Pons (tissue), 1 donor: ENCODE data around the gene TRUB2.
"Not testable (repeated sequence)": the region's sequence is repeated elsewhere in the genome, so short reads cannot be mapped to it uniquely, and the experiment has no call there.

Experiments
- DNase-seq: peaks from one replicate; pipeline ENCODE4 v3.0.0-alpha.2; 2016; ENCODE audit warnings: low spot score

Gene TRUB2

DNA sequence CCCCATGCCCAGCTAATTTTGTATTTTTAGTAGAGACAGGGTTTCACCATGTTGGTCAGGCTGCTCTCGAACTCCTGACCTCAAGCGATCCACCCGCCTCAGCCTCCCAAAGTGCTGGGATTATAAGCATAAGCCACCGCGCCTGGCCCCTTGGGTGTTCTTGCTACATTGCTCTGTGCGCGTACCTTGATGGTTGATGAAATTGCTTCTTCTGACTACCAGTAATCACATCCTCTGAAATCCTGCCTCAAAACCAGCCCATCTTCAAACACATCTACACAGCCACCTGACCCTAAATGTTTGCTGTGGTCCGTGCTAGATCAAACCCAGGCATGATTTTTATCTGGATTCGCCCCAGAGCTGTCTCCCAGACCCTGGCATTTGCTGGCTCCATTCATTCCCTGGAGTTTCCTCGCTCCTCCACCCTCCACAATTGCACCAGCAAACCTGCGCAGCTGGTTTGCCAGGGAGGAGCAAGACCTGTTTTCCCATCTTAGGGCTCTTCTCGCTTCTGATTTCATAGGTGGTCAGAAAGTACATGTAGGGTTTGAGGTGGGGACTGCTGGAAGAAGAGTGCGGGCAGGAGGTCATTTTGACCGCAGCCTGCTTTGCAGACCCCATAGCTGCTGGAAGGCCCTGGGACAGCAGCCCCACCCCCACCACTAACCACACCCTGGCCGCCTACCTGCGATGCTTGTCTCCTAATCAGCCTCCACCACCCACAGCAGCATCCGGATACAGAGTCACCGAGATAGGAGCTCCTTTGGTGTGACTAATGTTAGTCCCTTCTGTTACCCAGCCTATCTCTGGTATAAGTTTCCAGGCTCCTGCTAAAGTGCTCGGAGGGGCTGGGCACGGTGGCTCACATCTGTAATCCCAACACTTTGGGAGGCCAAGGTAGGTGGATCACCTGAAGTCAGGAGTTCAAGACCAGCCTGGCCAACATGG lies 23.4 kb downstream of the TRUB2 start:
- no peak for DNase-seq

DNA sequence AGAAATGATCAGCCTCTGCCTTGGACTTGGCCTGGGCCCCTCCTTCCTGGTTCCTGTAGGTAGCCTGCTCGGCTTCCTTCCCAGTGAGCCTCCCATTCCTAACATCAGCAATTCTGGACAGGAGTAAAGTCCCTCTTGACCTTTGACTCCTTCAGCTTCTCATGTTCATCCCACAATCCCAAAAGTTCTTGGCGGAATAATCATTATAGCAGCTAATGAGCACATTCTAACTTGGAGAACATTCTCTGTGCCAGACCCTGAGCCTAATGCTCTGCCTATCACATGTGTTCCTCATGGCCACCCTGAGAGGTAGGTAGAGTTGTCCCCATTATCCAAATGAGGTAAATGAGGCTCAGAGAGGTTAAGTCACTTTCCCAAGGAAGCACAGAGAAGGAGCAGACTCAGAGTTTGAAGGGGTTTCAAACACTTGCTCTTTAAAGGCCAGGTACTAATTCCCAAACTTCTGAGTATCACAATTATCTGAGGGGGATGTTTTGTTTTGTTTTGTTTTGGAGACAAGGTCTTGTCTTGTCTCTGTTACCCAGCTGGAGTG lies 24.9 kb downstream of the TRUB2 start:
- no peak for DNase-seq

DNA sequence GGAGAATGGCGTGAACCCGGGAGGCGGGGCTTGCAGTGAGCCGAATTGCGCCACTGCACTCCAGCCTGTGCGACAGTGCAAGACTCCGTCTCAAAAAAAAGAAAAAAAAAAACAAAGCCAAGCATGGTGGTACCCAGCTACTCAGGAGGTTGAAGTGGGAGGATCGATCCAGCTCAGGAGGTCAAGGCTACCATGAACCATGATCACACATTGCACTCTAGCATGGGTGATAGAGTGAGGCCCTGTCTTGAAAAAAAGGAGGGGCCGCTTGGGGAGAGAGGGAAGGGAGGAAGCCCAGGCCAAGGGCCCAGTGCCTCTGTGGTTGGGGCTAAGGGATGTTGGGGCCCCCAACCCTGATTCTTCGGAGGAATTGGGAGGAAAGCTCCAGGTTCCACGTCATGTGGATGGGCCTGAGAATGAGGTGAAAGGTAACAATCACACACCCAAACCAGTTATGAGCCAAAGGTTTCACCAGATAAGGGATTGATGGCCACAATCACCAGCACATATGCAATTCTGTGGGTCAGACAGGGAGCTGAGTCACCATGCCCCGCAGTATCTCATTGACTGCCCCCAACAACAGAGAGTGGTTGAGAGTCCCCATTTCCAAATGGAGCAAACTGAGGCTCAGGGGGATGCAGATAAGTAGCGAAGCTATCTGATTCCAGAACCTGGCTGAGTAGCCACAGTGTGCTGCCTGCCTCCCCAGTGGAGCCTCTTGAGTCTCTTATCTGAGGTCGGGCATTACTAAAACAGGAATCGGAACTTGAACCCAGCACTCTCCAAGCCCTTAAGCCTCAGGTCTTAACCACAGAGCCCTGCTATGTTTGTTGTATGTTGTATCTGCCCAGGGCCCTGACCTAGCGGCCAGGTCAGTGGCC lies 25.7 kb downstream of the TRUB2 start:
- no peak for DNase-seq

DNA sequence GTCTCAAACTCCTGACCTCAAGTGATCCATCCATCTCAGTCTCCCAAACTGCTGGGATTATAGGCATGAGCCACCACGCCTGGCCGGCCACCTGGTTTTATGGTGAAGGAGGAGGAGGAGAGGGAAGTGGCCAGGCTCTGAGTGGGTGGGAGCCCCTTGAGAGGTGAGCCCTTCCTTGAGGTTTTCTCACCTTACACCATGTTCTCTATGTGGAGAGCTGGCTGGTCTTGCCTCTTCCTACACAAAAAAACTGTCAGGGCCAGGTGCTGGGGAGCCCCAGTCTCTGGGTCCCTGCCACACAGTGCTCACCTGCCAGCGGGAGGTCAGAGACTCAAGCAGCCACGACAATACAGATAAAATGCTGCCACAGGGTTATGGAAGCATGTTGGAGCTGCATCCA lies 28.1 kb downstream of the TRUB2 start:
- no peak for DNase-seq

DNA sequence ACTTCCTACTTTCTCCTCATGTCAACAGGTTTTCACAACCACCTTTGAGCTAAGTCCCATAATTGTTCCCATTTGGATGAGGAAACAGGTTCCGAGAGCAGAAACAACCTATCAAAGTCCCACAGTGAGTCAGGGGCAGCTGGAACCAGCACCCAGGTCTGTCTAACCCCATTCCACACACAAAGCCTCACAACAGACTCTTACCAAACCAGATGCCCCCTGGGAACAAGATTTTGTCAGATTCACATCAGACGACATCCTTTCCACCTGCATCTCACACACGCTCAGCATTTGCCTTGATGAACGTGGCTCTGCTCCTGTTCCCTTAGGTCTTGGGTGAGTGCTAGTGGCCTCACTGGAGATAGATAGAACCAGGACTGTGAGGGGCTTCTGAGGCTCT lies 29.2 kb downstream of the TRUB2 start:
- DNase-seq, result no peak

DNA sequence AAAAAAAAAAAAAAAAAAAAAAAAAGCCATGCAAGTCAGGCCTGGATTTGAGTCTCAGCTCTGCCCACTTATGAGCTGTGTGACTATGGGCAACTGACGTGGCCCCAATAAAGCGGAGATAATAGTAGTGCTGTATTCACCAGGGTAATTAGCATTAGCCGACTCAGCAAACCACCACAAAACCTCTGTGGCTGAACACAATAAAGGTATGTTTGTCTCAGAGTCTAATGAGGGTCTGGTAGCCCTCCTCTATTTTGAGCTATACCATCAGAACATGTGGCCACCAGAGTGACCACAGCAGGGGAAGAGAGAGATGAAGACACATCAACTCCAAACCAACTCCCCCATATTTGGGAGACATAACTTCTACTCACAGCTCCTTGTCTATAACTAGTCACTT lies 30.2 kb downstream of the TRUB2 start:
- DNase-seq, result no peak

DNA sequence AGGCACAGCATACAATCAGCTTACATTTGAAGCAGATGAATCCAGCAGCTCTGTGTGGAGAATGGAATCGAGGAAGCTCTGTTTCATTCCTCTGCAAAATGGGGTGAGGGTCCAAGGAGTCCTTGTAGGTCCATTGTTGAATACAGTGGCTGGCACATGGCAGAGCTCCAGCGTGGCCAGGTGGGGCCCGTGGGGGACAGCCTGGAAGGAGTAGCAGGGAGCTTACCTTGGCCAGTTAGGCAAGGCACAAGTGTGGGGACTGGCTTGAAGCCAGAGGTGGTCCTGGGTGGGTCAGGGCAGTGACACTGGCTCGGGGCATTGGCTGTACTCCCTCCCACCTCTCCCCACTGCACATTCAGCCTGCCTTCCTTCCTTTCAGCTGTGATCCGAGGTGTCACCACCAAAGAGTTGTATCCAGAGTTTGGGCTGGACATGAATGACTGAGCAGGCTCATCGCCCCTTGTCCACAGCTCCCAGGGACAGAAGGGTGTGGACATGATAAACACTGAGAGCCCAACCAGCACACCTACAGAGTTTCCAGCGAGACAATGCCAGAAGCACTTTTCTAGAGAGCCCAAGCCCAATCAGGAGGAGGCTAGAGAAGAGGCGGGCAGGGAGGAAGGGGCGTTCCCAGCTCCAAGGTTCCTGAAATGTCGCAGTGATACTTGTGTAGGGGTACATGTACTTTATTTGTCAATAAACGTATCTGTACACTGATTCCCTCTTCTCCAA lies 33.8 kb downstream of the TRUB2 start:
- no peak for DNase-seq

DNA sequence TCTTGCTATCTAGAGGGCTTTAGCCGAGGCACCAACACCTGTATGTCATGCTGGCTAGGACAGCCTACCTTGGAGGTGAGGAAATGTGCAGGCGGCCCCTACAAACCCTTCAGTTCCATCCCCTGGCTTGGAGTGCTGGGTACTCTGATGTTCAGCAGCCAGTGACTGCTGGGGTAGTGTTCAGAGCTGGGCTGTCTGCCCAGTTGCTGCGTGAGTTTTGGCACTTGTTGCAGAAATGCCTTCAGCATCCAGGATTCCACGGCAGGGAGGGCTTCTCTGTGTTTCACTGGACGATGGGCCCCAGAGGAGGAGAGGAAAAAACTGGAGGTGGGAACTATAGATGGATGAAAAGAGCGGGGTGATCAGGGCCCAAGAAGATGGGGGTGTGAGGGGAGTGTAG lies 35.8 kb downstream of the TRUB2 start:
- peak; percentile 85 for DNase-seq

DNA sequence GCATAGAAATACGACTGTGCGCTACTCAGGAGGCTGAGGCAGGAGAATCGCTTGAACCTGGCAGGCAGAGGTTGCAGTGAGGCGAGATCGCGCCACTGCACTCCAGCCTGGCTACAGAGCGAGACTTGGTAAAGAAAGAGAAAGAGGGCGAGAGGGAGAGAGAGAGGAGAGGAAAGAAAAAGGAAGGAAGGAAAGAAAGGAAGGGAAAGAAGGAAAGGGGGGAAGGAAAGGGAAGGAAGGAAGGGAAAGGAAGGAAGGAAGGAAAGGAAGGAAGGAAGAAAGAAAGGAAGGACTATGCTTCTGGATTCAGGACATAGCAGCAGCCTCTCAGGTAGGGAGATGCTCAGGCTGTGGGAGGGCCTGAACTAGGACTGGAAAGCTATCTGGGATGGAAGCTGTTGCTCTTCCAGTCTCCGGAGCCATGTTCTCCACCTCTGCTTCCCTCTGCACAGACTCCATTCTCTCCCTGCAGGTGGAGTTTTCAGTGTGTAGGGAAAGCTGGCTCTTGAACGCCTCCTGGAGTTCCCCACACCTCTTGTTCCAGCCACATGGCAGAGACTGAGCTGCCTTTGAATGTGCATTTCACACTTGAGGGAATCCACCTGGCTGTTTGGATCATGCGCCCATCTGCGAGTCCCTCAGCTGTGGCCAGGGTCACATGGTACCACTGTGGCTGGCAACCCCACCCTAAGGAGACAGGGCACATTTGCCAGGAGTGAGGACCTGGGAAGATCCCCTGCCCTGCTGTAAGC lies 37.0 kb downstream of the TRUB2 start:
- DNase-seq, result no peak

DNA sequence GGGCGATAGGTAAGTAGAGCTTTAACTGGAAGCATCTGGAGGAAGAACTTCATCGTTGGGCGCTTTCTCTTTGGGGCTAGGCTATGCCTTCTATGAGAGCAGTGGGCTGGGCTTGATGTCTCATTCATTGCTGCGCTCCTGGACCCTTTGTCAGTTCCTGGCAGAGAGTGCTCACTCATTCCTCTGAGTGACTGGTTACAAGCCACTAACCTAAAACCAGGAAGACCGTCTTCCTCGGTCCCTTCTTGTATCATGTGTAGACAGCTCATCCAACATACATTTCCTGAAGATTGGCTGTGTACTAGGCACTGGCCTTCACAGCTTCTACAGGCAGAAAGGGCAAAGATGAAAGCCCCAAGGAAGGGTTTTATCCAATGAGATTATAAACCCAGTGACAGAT lies 39.7 kb downstream of the TRUB2 start:
- DNase-seq, result no peak

DNA sequence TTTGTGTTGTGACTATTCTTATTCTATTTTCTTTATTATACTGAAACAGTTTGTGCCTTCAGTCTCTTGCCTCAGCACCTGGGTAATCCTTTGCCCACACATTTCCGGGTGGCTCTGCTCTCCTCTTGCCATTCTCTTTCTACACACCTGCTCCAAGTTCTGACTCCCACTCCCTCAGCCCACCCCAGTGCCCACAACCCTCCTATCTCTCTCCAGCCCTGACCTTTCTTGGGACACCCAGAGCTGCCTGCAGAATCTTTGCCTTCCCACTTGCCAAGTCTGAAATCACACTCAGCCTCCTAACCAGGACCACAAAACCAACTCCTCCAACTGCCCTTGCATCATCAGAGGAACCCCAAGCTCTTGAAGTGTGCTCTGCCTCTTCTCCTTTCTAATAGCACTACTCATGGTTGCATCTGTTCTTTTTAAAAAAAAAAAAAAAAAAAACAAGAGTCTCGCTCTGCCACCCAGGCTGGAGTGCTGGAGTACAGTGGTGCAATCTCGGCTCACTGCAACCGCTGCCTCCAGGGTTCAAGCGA lies 42.1 kb downstream of the TRUB2 start:
- DNase-seq, result no peak

DNA sequence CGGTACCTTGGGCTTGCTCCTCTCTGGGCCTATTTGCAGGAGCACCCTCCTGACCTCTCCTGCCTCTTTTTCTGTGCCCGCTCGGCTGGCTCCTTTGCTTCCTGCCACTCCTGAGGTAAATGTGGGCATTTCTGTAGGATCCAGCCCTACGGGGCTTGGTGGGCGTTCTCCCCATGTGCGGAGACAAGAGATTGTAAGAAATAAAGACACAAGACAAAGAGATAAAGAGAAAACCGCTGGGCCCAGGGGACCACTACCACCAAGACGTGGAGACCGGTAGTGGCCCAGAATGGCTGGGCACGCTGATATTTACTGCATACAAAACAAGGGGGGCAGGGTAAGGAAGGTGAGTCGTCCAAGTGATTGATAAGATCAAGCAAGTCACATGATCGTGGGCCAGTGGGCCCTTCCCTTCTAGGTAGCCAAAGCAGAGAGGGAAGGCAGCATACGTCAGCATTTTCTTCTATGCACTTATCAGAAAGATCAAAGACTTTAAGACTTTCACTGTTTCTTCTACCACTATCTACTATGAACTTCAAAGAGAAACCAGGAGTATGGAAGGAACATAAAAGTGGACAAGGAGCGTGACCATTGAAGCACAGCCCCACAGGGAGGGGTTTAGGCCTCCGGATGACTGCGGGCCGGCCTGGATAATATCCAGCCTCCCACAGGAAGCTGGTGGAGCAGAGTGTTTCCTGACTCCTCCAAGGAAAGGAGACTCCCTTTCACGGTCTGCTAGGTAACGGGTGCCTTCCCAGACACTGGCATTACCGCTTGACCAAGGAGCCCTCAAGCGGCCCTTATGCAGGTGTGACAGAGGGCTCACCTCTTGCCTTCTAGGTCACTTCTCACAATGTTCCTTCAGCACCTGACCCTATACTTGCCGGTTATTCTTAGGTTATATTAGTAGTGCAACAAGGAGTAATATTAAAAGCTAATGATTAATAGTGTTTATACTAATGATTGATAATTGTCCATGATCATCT lies 42.9 kb downstream of the TRUB2 start:
- DNase-seq, result not testable (repeated sequence)

DNA sequence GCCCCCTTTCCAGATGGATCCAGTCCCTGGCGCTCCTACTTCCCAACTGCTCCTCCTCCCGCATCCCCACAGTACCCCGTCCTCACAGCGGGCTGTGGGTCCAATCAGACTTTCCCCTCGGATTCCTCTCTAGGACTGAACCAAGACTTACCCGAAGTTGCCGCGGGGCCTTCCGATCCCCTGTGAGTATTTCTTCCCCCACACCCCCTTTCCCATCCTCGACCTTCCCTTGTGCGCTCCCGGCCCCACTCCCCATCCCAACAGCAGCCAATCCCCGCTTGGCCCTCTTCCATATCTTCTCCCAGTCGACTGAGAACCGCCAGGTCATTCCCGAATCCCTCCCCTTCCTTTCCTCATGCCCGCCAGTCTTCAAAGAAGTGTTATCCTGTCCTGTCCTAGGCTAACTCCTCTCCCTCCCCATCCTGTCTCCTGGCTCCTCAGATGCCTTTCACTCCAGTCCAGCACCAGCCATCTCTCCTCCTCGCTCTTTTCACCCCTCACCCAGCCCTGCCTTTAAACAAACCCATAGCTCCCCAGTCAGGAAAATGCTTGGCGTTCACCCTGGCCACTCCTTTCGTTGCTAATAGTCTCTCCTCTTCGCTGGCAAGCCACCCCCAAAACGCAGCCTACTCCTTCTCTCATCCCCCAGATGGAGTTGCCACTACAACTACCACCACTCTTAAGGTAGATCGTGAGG lies 45.5 kb downstream of the TRUB2 start:
- DNase-seq, result no peak

DNA sequence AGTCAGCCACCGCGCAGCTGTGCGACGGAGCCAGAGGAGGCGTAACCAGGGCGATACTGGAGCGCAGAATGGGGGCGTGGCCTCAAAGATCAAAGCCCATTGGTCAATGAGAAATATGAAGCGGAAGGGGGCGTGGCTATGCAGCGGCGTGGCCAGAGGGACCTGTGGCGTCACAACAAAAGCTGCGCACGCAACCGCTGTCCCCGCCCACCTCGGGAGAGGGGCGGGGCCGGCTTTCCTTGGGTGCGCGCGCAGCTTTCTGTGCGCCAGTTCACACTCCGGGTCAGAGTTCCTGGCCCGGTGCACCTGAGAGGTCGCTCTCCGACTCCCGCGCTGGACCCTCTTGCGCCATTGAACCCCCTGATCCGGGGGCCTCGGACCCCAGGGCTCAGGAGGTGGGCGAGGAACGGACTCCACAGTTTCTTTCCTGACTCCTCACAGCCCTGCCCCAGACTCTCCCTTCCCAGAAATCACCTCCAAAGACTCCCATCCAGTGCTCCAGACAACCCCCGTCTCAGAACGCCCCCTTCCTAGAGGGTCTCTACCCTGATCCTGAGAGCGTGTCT lies 46.2 kb downstream of the TRUB2 start, which contains the start of gene SWI5:
Gene SWI5, plus strand, starts transcription at position 269 of the 566 bp plus-strand sequence.
- DNase-seq, result peak; percentile 98

DNA sequence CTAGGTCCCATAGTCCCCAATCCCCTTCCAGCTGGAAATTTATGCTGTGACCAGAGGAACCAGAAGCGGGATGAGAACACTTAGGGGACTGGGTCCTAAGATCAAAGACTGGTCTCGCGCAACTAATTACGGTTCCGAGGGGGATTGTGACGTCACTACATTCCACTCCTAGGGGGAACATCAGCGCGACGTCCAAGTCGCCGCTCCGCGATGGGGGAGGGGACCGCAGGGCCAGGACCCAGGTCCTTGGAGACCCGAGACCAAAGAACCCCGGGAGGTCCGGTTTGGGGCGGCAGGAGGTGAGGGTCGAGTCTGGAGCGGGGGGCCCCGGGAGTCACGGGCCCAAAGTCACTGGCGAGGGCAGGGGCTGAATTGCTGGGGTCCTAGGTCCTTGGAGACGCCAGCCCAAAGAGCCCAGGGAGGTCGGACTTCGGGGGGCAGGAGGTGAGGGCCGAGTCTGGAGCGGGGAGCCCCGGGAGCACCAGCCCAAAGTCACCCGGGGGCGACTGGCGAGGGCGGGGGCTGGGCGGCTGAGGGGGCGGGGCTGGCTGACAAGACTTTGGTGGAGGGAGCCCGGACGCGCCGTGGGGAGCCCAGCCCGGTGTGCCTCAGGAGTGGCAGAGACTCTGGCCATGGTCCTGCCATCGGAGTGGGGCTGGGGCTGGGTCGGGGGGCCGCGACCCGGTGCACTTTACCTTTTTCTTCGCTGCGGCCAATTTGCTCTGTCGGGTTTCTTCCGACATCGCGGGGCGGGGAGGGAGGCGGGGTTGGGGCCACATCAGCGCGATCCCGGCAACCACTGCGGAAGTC lies 46.8 kb downstream of the TRUB2 start, which contains the start of gene GOLGA2:
Gene GOLGA2, minus strand, starts transcription at position 810 of the 810 bp plus-strand sequence. Its CDS starts 31 bp downstream, at position 779.
- no peak for DNase-seq

DNA sequence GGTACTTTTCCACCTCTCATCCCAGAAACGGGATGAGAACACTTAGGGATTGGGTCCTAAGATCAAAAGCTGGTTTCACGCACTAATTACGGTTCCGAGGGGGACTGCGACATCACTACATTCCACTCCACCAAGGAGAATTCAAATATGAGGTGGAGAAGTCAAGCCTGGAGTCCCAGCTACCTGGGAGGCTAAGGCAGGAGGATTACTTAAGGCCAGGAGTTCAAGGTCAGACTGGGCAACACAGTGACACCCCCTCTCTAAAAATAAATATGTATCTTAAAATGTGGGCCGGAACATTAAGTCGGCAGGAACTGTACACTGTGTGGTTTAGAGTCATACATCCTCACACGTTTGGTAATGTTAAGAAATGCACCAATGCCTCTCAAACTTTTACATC lies 48.0 kb downstream of the TRUB2 start:
- DNase-seq, result no peak

DNA sequence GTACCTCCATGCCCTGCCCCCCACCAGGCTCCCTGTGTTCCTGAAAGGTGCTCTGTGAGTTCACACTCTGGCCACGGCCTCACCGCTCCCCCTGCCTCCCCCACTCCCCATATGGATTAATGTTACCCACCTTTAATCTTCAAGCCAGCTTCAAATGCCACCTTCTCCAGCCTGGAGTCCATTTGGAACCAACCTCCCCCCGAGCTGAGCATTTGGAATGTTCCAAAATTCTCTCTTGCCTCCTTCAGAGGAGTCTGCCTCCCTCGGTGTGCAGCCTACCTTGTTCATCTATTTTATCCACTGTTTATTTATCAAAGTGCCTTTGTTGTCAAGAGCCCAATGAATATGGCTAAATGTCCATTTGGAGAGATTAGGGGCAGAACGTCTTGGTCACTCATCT lies 50.7 kb downstream of the TRUB2 start:
- DNase-seq, result no peak

DNA sequence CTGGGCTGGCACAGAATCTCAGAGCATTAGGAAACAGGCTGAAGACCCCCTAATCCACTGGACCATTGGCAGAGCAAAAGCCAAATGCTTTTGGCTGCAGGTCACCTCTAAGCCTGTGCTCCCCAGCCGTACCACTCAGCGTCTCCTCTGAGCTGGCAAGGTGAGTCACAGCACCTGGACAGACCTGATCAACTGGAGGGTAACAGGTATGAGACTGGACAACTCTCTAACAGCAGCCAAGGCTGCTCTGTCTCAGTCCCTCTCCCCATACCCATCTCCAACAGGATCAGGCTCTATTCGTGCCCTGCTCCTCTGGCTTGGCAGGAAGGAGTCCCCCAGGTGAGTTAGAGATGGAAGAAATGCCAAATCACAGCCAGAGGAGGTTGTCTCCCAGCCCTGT lies 51.1 kb downstream of the TRUB2 start:
- no peak for DNase-seq
